Breast epithelium (tissue), 3 donors: Measurements from ENCODE around the gene NUMA1.

ENCODE experiments used
- POLR2A ChIP-seq: fragments of 450-650 bp; IDR thresholded peaks from one replicate; pipeline ENCODE4 v1.6.1; 2016; ENCODE audit warnings: antibody characterized with exemption, mild to moderate bottlenecking, moderate library complexity
- TF ChIP-seq, protein P1 (sequence below), 3 donors: fragments of 450-650 bp; IDR thresholded peaks; one replicate each; pipeline ENCODE4 v1.5.1; 2016 to 2017; ENCODE audit warnings: antibody characterized with exemption in 3 of 3, mild to moderate bottlenecking in 3 of 3, moderate library complexity in 3 of 3

DNA sequence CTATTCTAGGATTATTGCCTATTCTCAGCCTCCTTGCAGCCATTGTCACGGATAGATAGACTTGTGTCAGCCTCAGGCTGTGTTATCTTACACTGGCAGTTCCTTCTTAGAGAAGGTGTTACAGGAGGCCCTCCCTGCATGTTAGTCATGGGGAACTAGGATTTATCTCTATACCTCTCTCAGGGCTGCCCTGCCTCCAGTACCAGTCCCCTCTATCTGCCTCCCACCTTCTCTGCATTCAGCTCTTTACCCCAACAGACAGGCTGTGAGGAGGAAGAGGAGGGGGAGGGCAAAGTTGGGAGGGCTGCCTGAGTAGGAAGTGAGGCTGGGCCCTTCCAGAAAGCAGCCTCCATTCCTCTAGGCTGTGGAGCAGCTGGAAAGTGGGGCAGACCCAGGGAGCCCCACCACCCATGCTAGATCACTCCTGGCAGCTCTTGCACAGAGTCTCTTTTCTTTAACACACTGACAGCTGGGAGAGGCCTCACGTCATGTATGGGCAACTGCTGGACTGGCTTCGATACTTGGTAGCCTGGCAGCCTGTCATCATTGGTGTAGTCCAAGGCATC, 84.5 kb downstream of the NUMA1 start:
- TF ChIP-seq, protein P1, sequence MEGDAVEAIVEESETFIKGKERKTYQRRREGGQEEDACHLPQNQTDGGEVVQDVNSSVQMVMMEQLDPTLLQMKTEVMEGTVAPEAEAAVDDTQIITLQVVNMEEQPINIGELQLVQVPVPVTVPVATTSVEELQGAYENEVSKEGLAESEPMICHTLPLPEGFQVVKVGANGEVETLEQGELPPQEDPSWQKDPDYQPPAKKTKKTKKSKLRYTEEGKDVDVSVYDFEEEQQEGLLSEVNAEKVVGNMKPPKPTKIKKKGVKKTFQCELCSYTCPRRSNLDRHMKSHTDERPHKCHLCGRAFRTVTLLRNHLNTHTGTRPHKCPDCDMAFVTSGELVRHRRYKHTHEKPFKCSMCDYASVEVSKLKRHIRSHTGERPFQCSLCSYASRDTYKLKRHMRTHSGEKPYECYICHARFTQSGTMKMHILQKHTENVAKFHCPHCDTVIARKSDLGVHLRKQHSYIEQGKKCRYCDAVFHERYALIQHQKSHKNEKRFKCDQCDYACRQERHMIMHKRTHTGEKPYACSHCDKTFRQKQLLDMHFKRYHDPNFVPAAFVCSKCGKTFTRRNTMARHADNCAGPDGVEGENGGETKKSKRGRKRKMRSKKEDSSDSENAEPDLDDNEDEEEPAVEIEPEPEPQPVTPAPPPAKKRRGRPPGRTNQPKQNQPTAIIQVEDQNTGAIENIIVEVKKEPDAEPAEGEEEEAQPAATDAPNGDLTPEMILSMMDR (IDR thresholded peaks at IDR 0.05), result no peak
- TF ChIP-seq POLR2A, result no peak
